WTC11 (cell line): ENCODE results near the gene PHLPP1. TPM values are rescaled to one million over a fixed set of nuclear protein-coding genes. Genes with fewer than 3 reads are reported as not detected.

Source experiments
- ATAC-seq: fragments of 200-7000 bp; cut with Tn5 transposase; 2 replicates; pipeline ENCODE4 v1.10.0; 2021; ENCODE audit warnings: mild to moderate bottlenecking, moderate library complexity
- CTCF ChIA-PET: fragments of 300-600 bp; sonication (Branson Sonifier 250); formaldehyde crosslinking; loops from one replicate; lab custom pipeline; 2021; ENCODE audit warnings: antibody characterized with exemption; lab: Charles Lee
- POLR2A ChIA-PET: fragments of 350-600 bp; sonication (Branson Sonifier 250); formaldehyde crosslinking; loops from one replicate; lab custom pipeline; 2021; ENCODE audit warnings: antibody characterized with exemption; lab: Charles Lee
- DNase-seq: peaks from one replicate; pipeline ENCODE4 v3.0.0; 2021; ENCODE audit warnings: low spot score
- H3K27ac Mint-ChIP-seq: 2 replicates; pipeline ENCODE4 v1.8.0; 2021; ENCODE audit warnings: mixed read lengths
- H3K27me3 Mint-ChIP-seq: 2 replicates; pipeline ENCODE4 v1.8.0; 2021; ENCODE audit warnings: low read depth, mild to moderate bottlenecking, moderate library complexity, mixed read lengths
- H3K36me3 Mint-ChIP-seq: 2 replicates; pipeline ENCODE4 v1.8.0; 2021; ENCODE audit warnings: mixed read lengths
- H3K4me1 Mint-ChIP-seq: 2 replicates; pipeline ENCODE4 v1.8.0; 2022; ENCODE audit warnings: mixed read lengths
- H3K4me3 Mint-ChIP-seq: 2 replicates; pipeline ENCODE4 v1.8.0; 2021; ENCODE audit warnings: mild to moderate bottlenecking, moderate library complexity, mixed read lengths
- H3K9me3 Mint-ChIP-seq: 2 replicates; pipeline ENCODE4 v1.8.0; 2021; ENCODE audit warnings: mixed read lengths
- IRF2 ChIP-seq: sonication (generic); formaldehyde crosslinking; IDR thresholded peaks from 2 replicates; pipeline ENCODE4 v1.8.0; 2022; ENCODE audit warnings: low read depth, missing genetic modification reagents, borderline replicate concordance
- NFATC4 ChIP-seq: fragments of 250-450 bp; sonication (Bioruptor Pico); IDR thresholded peaks from 2 replicates; pipeline ENCODE4 v1.9.0; 2021; ENCODE audit warnings: mild to moderate bottlenecking
- RORB ChIP-seq: fragments of 250-450 bp; sonication (Bioruptor Pico); IDR thresholded peaks from 2 replicates; pipeline ENCODE4 v1.9.0; 2021; ENCODE audit warnings: mild to moderate bottlenecking
- ZBTB21 ChIP-seq: sonication (generic); formaldehyde crosslinking; IDR thresholded peaks from 2 replicates; pipeline ENCODE4 v1.8.1; 2023; ENCODE audit warnings: mild to moderate bottlenecking, missing genetic modification reagents, borderline replicate concordance
- ZNF396 ChIP-seq: fragments of 250-450 bp; sonication (Bioruptor Pico); IDR thresholded peaks from 2 replicates; pipeline ENCODE4 v1.8.0; 2021; ENCODE audit warnings: mild to moderate bottlenecking, moderate library complexity, borderline replicate concordance
- total RNA-seq: library from RNA; stranded (reverse); gene quantifications from 3 replicates; pipeline ENCODE4 v1.2.3, GENCODE V29; 2021
- TF ChIP-seq, protein P1 (sequence below): sonication (generic); formaldehyde crosslinking; IDR thresholded peaks from 2 replicates; pipeline ENCODE4 v1.8.0; 2023; ENCODE audit warnings: missing genetic modification reagents
- TF ChIP-seq, protein P2 (sequence below): sonication (generic); formaldehyde crosslinking; IDR thresholded peaks from 2 replicates; pipeline ENCODE4 v1.8.0; 2022; ENCODE audit warnings: mild to moderate bottlenecking, missing genetic modification reagents
- TF ChIP-seq, protein P3 (sequence below): sonication (generic); formaldehyde crosslinking; IDR thresholded peaks from 2 replicates; pipeline ENCODE4 v1.8.1; 2023; ENCODE audit warnings: mild to moderate bottlenecking, moderate library complexity, missing genetic modification reagents
- TF ChIP-seq, protein P4 (sequence below): sonication (generic); formaldehyde crosslinking; IDR thresholded peaks from 2 replicates; pipeline ENCODE4 v1.8.1; 2023; ENCODE audit warnings: mild to moderate bottlenecking, missing genetic modification reagents
- TF ChIP-seq, protein P5 (sequence below): sonication (generic); formaldehyde crosslinking; IDR thresholded peaks from 2 replicates; pipeline ENCODE4 v1.8.0; 2023; ENCODE audit warnings: mild to moderate bottlenecking, missing genetic modification reagents
- TF ChIP-seq, protein P6 (sequence below): sonication (generic); formaldehyde crosslinking; IDR thresholded peaks from 2 replicates; pipeline ENCODE4 v1.8.1; 2023; ENCODE audit warnings: mild to moderate bottlenecking, missing genetic modification reagents, borderline replicate concordance
- TF ChIP-seq, protein P7 (sequence below): sonication (generic); formaldehyde crosslinking; IDR thresholded peaks from 2 replicates; pipeline ENCODE4 v1.8.1; 2022; ENCODE audit warnings: mild to moderate bottlenecking, moderate library complexity, missing genetic modification reagents

Gene PHLPP1
- total RNA-seq, 1 experiment from 2014 or later: 52.0 TPM

DNA sequence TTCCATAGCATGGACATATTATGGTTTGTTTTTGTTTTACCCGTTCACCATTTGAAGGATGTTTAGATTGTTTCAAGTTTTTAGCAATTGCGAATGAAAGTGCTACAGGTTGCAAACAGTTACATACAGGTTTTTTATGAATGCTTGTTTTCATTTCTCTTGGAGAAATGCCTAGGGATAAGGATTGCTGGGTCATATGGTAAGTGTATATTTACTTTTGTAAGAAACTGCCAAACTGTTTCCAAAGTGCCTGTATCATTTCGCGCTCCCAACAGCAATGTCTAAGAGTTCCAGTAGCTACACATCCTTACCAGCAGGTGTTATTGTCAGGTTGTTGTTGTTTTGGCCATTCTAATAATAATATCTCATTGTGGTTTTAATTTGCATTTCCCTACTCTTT lies 251.7 kb downstream of the PHLPP1 start:
- CTCF ChIA-PET: interaction anchor here (1.2 kb wide), 1 partner anchor 9 kb away, joined by 3 read pairs; no protein-coding TSS in a partner anchor
- TF ChIP-seq ZNF396 (CRISPR knock-in tag) (no peak), IRF2 (CRISPR knock-in tag) (no peak), NFATC4 (CRISPR knock-in tag) (no peak), ZBTB21 (CRISPR knock-in tag) (no peak), RORB (CRISPR knock-in tag) (no peak)
- TF ChIP-seq, protein P1, sequence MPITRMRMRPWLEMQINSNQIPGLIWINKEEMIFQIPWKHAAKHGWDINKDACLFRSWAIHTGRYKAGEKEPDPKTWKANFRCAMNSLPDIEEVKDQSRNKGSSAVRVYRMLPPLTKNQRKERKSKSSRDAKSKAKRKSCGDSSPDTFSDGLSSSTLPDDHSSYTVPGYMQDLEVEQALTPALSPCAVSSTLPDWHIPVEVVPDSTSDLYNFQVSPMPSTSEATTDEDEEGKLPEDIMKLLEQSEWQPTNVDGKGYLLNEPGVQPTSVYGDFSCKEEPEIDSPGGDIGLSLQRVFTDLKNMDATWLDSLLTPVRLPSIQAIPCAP: no peak
- TF ChIP-seq, protein P2, sequence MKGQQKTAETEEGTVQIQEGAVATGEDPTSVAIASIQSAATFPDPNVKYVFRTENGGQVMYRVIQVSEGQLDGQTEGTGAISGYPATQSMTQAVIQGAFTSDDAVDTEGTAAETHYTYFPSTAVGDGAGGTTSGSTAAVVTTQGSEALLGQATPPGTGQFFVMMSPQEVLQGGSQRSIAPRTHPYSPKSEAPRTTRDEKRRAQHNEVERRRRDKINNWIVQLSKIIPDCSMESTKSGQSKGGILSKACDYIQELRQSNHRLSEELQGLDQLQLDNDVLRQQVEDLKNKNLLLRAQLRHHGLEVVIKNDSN (CRISPR knock-in tag): no peak
- TF ChIP-seq, protein P3, sequence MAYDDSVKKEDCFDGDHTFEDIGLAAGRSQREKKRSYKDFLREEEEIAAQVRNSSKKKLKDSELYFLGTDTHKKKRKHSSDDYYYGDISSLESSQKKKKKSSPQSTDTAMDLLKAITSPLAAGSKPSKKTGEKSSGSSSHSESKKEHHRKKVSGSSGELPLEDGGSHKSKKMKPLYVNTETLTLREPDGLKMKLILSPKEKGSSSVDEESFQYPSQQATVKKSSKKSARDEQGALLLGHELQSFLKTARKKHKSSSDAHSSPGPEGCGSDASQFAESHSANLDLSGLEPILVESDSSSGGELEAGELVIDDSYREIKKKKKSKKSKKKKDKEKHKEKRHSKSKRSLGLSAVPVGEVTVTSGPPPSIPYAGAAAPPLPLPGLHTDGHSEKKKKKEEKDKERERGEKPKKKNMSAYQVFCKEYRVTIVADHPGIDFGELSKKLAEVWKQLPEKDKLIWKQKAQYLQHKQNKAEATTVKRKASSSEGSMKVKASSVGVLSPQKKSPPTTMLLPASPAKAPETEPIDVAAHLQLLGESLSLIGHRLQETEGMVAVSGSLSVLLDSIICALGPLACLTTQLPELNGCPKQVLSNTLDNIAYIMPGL: no peak
- TF ChIP-seq, protein P4, sequence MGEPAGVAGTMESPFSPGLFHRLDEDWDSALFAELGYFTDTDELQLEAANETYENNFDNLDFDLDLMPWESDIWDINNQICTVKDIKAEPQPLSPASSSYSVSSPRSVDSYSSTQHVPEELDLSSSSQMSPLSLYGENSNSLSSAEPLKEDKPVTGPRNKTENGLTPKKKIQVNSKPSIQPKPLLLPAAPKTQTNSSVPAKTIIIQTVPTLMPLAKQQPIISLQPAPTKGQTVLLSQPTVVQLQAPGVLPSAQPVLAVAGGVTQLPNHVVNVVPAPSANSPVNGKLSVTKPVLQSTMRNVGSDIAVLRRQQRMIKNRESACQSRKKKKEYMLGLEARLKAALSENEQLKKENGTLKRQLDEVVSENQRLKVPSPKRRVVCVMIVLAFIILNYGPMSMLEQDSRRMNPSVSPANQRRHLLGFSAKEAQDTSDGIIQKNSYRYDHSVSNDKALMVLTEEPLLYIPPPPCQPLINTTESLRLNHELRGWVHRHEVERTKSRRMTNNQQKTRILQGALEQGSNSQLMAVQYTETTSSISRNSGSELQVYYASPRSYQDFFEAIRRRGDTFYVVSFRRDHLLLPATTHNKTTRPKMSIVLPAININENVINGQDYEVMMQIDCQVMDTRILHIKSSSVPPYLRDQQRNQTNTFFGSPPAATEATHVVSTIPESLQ (CRISPR knock-in tag): no peak
- TF ChIP-seq, protein P5, sequence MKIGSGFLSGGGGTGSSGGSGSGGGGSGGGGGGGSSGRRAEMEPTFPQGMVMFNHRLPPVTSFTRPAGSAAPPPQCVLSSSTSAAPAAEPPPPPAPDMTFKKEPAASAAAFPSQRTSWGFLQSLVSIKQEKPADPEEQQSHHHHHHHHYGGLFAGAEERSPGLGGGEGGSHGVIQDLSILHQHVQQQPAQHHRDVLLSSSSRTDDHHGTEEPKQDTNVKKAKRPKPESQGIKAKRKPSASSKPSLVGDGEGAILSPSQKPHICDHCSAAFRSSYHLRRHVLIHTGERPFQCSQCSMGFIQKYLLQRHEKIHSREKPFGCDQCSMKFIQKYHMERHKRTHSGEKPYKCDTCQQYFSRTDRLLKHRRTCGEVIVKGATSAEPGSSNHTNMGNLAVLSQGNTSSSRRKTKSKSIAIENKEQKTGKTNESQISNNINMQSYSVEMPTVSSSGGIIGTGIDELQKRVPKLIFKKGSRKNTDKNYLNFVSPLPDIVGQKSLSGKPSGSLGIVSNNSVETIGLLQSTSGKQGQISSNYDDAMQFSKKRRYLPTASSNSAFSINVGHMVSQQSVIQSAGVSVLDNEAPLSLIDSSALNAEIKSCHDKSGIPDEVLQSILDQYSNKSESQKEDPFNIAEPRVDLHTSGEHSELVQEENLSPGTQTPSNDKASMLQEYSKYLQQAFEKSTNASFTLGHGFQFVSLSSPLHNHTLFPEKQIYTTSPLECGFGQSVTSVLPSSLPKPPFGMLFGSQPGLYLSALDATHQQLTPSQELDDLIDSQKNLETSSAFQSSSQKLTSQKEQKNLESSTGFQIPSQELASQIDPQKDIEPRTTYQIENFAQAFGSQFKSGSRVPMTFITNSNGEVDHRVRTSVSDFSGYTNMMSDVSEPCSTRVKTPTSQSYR (CRISPR knock-in tag): no peak
- TF ChIP-seq, protein P6, sequence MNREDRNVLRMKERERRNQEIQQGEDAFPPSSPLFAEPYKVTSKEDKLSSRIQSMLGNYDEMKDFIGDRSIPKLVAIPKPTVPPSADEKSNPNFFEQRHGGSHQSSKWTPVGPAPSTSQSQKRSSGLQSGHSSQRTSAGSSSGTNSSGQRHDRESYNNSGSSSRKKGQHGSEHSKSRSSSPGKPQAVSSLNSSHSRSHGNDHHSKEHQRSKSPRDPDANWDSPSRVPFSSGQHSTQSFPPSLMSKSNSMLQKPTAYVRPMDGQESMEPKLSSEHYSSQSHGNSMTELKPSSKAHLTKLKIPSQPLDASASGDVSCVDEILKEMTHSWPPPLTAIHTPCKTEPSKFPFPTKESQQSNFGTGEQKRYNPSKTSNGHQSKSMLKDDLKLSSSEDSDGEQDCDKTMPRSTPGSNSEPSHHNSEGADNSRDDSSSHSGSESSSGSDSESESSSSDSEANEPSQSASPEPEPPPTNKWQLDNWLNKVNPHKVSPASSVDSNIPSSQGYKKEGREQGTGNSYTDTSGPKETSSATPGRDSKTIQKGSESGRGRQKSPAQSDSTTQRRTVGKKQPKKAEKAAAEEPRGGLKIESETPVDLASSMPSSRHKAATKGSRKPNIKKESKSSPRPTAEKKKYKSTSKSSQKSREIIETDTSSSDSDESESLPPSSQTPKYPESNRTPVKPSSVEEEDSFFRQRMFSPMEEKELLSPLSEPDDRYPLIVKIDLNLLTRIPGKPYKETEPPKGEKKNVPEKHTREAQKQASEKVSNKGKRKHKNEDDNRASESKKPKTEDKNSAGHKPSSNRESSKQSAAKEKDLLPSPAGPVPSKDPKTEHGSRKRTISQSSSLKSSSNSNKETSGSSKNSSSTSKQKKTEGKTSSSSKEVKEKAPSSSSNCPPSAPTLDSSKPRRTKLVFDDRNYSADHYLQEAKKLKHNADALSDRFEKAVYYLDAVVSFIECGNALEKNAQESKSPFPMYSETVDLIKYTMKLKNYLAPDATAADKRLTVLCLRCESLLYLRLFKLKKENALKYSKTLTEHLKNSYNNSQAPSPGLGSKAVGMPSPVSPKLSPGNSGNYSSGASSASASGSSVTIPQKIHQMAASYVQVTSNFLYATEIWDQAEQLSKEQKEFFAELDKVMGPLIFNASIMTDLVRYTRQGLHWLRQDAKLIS: no peak
- TF ChIP-seq, protein P7, sequence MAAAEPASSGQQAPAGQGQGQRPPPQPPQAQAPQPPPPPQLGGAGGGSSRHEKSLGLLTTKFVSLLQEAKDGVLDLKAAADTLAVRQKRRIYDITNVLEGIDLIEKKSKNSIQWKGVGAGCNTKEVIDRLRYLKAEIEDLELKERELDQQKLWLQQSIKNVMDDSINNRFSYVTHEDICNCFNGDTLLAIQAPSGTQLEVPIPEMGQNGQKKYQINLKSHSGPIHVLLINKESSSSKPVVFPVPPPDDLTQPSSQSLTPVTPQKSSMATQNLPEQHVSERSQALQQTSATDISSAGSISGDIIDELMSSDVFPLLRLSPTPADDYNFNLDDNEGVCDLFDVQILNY (CRISPR knock-in tag): no peak
- H3K9me3 Mint-ChIP-seq: no peaks in the 10 kb centered on the region
- ATAC-seq (no peak), DNase-seq (no peak)
- no peaks in the 10 kb centered on the region for H3K27me3 Mint-ChIP-seq
- no peak overlapping the region for H3K4me3 Mint-ChIP-seq
- H3K27ac Mint-ChIP-seq: no peak overlapping the region; the same call in 1 of the 2 replicates
- POLR2A ChIA-PET: no interaction called here
- peaks cover 40% of the 10 kb centered on the region for H3K36me3 Mint-ChIP-seq
- peaks cover 33% of the 10 kb centered on the region for H3K4me1 Mint-ChIP-seq
